HFF-Myc (cell line): ENCODE results near the gene SPHK2.

Source experiments
- DNase-seq: peaks from one replicate; pipeline ENCODE4 v3.0.0-alpha.2; 2011; ENCODE audit warnings: low read depth; ENCODE audit errors: extremely low read depth
- H3K4me3 ChIP-seq: replicated peaks from 2 replicates; pipeline ENCODE4 v1.5.1; 2011; ENCODE audit warnings: low read depth, mild to moderate bottlenecking, control low read depth, low read length
- CTCF ChIP-seq: IDR thresholded peaks from 2 replicates; pipeline ENCODE4 v1.5.1; 2012; ENCODE audit warnings: mild to moderate bottlenecking, low read depth, low read length, control low read depth; ENCODE audit errors: missing control alignments

SPHK2 gene

GRCh38 chr19:48634424-48635262 lies 15.3 kb downstream of the SPHK2 start:
- TF ChIP-seq CTCF = no peak
- peak; percentile 75 for DNase-seq
- H3K4me3 ChIP-seq = peak overlapping the region; percentile 2; the same call in 1 of the 2 replicates

GRCh38 chr19:48635263-48635965 lies 16.1 kb downstream of the SPHK2 start:
- DNase-seq = no peak
- no peak for TF ChIP-seq CTCF
- peak overlapping the region; percentile 47 for H3K4me3 ChIP-seq

GRCh38 chr19:48635966-48636858 lies 16.9 kb downstream of the SPHK2 start:
- H3K4me3 ChIP-seq = peak overlapping the region; percentile 47
- no peak for TF ChIP-seq CTCF
- DNase-seq = no peak

GRCh38 chr19:48636859-48637448 lies 17.6 kb downstream of the SPHK2 start, which contains the start of gene DBP:
Gene DBP (minus strand): TSS chr19:48637379. CDS start chr19:48636994, 385 bp downstream.
- DNase-seq = no peak
- peak within 1 kb of the TSS; percentile 47 for H3K4me3 ChIP-seq
- TF ChIP-seq CTCF = no peak

GRCh38 chr19:48637449-48637947 lies 18.2 kb downstream of the SPHK2 start:
- TF ChIP-seq CTCF = no peak
- DNase-seq = peak; percentile 94
- peak overlapping the region; percentile 47 for H3K4me3 ChIP-seq
